NCI-H510A (cell line): ENCODE data around the gene INPP4B.
A peak's percentile ranks its signal among the peaks of the same experiment; 100 is the strongest.
"Not testable (repeated sequence)": the region's sequence is repeated elsewhere in the genome, so short reads cannot be mapped to it uniquely, and the experiment has no call there.

Source experiments
- DNase-seq: peaks from one replicate; lab custom pipeline; 2025; lab: John Stamatoyannopoulos, UW

The INPP4B gene

GRCh38 chr4:142079959-142080358, 766.1 kb downstream of the INPP4B start:
- DNase-seq, result no peak

GRCh38 chr4:142077048-142077447, 769.1 kb downstream of the INPP4B start:
- DNase-seq, result no peak

GRCh38 chr4:142068304-142068703, 777.8 kb downstream of the INPP4B start:
- DNase-seq, result not testable (repeated sequence)

GRCh38 chr4:142066562-142066961, 779.5 kb downstream of the INPP4B start:
- DNase-seq, result not testable (repeated sequence)

- DNase-seq, result no peak
These were observed 780.9 kb downstream of the INPP4B start for GRCh38 chr4:142065086-142065647.

DNA sequence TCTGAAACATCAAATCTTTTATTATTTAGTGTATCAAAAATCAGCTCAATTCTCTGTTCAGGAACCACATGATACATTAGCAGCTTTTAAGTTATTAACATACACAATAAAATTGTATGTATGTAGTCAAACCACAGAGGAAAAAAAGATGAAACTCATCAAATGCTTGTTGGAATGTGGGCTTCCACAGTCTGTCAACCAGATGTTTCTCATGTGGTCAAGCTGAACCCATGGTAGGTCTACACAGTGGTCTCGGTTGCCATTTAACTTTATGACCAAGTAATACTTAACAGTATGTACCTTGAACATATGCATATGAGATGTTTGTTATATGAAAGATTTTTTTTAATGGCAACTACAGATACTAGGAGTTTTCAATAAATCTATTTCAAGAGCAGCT, 781.9 kb downstream of the INPP4B start:
- DNase-seq, result no peak

- no peak for DNase-seq
These were observed 800.1 kb downstream of the INPP4B start for GRCh38 chr4:142045996-142046395.

GRCh38 chr4:142044271-142044670, 801.8 kb downstream of the INPP4B start:
- no peak for DNase-seq

DNA sequence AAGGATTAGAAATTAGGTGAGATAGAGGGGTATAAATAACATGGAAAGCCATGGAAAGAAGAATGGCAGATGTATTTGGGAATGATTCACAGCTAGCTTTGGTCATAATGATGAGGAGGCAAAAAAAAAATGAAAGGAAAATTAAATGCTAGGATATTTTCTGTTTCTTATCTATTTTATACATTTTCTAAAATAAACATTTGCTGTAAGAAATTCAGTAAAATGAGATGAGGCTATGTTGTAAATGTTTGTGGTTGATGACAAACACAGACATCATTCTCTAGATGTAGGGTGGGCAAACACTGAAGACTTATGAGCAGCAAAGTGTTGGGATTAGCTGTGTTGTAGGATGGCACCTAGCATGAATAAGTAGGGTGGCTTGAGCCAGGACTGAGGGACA, 802.6 kb downstream of the INPP4B start:
- DNase-seq, result no peak

DNA sequence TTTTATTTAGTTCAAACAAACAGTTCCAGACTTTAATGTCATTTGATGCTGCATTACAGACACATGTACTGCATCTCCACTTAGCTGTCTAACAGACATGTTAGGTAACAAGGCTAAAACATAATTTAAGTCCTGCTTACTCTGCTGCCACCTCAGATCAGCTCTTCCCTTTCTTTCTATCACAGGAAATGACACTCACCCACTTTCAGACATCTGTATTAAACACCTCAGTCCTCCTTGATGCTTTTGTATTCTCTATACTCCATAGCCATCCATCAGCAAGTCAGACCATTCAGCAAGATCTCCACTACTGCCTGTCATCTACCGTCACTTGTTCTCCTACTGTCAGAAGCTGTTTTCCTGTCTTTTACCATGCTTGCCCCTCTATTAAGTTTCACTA, 804.3 kb downstream of the INPP4B start:
- no peak for DNase-seq

DNA sequence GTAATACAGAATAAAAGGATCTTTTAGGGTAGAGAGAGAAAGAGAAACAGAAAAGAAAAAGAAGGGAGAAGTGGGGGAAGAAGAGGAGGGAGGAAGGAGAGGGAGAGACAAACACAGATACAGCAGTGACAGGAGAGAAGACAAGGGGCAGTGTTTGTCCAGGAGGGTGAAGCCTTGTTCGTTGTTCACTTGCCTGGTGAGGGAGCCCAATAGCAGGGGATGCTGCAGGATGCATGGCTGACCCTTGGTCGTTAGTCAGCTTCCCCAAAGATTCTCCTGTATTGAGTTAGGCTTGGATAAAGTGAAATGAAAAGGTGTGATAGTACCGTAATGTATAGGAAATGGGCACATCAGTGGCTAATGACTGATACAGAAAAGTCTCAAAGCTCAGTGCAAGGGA, 806.1 kb downstream of the INPP4B start:
- no peak for DNase-seq

DNA sequence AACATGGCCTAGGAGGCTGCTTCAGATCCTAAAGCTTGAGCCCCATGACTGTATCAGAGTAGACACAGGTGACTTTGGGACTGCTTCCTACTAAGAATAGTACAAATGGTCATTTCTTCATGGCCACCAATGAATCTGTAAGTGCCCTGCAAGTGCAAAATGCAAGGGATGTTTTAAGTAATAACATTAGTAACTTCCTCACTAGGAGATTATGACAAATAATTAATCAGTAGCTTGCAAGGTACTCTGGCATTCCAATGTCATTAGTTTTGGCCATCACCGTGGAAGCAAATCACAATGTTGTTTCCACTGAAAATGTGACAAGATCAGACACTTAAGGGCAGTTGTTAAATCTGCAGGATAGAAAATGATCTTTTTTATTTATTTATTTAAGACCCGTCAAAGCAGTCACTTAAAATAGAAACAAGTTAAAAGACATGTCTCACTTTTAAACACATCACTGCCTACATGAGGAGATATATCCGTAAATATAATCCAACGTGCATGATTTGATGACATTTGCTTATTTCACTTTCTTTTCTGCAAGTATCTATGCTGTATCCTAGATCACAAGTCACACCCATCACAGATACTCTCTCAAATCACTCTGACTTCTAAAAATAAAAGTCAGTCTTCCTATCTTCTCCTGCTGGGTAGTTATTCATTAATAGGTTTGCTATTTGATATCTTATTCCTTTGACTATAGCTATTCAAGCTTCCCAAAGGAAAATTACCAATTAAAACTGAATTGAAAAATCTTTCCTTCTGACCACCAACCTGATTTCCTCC, 809.1 kb downstream of the INPP4B start:
- no peak for DNase-seq

- no peak for DNase-seq
These were observed 810.5 kb downstream of the INPP4B start for GRCh38 chr4:142035566-142035965.

GRCh38 chr4:142034101-142034500, 812.0 kb downstream of the INPP4B start:
- no peak for DNase-seq

GRCh38 chr4:142030010-142030409, 816.1 kb downstream of the INPP4B start:
- no peak for DNase-seq

DNA sequence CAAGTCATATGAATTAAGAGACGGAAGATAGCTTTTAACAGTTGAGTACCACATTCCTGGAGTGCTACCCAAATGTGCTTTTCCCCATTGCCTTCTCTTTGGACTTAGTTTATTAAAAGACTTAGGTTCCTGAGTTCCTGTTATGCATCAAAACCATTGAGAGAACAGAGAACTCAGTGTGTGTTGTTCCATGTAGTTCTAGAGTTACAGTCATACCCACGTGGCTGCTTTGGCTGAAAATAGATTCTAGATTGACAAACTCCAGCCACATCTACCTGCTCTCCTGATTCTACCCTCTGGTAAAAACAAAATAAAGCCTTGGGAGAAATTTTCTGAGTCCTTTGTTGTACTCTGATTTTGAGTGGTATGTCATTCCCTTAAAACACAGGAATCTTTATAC, 824.3 kb downstream of the INPP4B start:
- no peak for DNase-seq

DNA sequence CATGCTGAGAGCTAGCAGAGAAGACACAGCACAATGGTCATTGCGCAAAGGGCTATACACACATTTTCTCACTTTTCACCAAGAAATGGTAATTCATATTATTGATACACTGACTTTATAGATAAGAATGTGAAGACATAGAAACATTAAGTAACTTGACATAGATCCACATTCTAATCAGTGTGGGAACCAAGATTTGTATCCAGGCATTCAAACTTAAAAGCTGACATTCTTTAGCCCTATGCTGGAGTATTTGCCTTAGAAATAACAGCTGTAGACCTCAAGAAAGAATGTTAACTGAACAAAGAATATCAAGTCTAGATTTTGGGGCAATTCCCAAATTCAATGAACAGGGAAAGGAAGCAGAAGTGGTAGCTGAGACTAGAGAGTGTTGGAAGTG, 824.9 kb downstream of the INPP4B start:
- no peak for DNase-seq

DNA sequence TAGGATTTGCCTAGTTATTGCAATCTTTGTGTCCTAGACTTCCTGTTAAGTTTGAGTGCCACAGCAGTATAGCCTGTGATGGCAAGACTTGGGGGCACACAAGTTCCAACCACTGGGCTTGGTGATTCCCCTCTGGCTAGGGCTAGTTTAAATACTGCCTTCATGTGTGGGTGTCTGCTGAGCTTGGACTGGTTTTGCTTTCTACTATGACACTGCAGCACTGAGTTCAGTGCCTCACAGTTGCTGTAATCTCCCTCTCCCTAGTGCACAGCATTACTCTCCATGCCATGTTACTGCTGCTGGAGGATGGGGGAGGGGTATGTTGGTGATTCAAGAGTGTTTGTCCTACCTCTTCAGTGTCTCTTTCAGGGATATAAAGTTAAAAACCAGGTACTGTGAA, 830.1 kb downstream of the INPP4B start:
- DNase-seq, result no peak

GRCh38 chr4:142009751-142010150, 836.4 kb downstream of the INPP4B start:
- no peak for DNase-seq

DNA sequence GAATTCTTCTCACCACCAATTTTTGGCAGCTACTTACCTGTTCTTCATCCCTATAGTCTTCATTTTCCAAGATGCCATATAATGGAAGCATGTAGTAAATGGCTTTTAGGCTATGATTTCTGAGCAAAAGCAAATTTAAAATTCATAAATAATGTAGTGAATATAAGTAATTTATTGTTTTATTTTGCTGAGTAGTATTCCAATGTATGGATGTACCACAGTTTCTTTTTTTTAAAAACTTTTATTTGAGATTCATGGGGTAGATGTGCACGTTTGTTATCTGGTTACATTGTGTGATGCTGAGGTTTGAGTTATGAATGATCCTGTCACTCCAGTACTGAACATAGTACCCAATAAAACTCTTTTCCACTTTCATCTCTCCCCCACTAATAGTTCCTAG, 840.6 kb downstream of the INPP4B start:
- no peak for DNase-seq

DNA sequence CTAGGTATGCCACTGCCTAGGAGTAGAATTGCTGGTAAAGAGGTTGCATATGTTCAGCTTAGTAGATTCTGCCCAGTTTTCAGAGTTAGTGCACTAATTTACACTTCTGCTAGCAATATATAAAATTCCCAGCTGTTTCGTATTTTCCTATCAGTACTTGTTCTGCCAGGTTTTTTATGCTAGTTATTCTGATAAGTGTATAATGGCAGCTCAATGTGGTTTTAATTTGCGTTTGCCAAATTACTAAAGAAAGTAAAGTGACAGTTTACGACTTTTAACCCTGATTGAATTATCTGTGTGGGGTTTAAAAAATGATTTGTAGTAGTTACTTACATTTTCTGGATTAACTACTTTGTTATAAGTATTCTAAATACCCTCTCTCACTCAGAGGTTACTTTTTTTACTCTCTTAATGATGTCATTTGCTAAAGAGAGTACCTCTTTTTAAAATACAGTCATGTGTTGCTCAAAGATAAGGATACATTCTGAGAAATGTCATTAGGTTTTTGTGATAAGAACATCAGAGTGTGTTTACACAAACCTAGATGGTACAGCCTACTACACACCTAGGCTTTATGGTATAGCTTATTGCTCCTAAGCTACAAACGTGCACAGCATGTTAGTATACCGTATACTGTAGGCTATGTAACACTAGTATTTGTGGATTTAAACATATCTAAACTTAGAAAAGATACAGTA, 846.5 kb downstream of the INPP4B start:
- DNase-seq, result no peak

DNA sequence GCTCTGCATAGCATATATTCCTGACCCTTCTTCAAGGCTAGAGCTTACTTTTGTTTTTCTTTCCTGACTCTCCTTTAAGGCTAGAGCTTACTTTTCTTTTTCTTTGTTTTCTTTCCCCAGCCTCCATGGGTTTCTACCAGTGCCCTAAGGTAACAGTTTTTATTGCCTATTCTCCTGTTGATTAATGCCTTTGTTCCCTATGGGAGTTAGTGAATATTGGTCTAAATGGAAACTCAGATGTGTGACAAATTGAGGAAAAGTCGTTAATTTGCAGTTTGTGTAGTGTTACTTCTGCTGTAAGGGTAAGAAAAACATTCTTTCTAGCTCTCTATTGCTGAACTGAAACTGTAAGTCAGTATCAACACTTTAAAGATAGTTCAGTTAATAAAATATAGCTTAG, 851.0 kb downstream of the INPP4B start:
- DNase-seq, result no peak

GRCh38 chr4:141977433-141977832, 868.7 kb downstream of the INPP4B start:
- DNase-seq, result peak; percentile 23
